ENCODE results near the gene PRAMEF9.
"Not testable (repeated sequence)": the region's sequence is repeated elsewhere in the genome, so short reads cannot be mapped to it uniquely, and the experiment has no call there.

- TF ChIP-seq CTCF, POLR2A (IDR thresholded peaks at IDR 0.05): not testable (repeated sequence)
These were observed 29.7 kb downstream of the PRAMEF9 start, which contains the start of gene PRAMEF13 for GRCh38 chr1:13201309-13201708.

Measured in right lobe of liver (tissue), 4 donors.